ENCODE measurements around the gene RTEL1. TPM values are rescaled to one million over a fixed set of nuclear protein-coding genes. Genes with fewer than 3 reads are reported as not detected.

The RTEL1 gene
- total and polyA plus RNA-seq, 2 experiments from 2014 or later, result 14.0 to 18.2 TPM

DNA sequence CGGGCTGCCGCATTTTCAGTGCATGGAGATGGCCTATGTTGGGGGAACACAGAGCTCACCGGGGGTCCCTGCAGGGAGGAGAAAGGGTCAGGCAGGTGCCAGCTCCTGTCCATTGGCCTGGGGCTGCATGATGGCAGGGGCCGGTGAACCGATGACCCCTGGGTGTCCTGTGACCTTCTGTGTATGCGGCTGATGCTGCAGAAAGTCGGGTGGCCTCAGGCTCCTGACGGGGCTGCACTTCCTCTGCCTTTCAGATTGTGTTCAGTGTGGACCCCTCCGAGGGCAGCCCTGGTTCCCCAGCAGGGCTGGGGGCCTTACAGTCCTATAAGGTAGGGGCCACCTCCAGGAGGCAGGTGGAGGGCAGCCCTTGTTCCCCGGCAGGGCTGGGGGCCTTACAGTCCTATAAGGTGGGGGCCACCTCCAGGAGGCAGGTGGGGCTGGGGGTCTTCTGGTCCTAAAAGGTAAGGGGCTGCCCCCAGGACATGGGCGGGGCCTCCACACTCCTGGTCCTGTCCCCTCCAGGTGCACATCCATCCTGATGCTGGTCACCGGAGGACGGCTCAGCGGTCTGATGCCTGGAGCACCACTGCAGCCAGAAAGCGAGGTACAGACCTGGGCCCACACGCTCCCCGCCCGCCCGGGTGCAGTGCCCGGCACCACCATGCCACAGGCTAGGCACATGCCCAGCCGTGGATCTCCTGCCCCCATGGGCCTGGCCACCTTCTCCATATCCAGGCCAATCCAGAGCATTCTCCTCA lies 27.3 kb downstream of the RTEL1 start:
- Histone ChIP-seq H3K4me1 (ENCODE audit: insufficient read depth) (peaks cover 11% of the 10 kb centered on the region), H2AFZ (no peak overlapping the region), H3K4me2 (no peak overlapping the region), H3K9me2 (replicated peaks; ENCODE audit: insufficient read depth) (no peaks in the 10 kb centered on the region), H3K27me3 (no peaks in the 10 kb centered on the region), H4K20me1 (ENCODE audit: insufficient read depth, poor library complexity, severe bottlenecking) (no peaks in the 10 kb centered on the region), H3K79me2 (no peaks in the 10 kb centered on the region), H3K9me3 (ENCODE audit: low read depth) (no peaks in the 10 kb centered on the region), H3K36me3 (replicated peaks; ENCODE audit: insufficient read depth, low read depth) (no peaks in the 10 kb centered on the region), H3K4me3 (no peak overlapping the region), H3K27ac (no peak overlapping the region)
- DNase-seq (ENCODE audit: low spot score), result no peak
- WGBS (ENCODE audit: low lambda C conversion rate, missing lambda C conversion rate), result 89% methylated on average over 17 of the region's 21 CpGs
- no peak for TF ChIP-seq EZH2 (IDR thresholded peaks at IDR 0.05; ENCODE audit: borderline replicate concordance)
- TF ChIP-seq, protein P1, sequence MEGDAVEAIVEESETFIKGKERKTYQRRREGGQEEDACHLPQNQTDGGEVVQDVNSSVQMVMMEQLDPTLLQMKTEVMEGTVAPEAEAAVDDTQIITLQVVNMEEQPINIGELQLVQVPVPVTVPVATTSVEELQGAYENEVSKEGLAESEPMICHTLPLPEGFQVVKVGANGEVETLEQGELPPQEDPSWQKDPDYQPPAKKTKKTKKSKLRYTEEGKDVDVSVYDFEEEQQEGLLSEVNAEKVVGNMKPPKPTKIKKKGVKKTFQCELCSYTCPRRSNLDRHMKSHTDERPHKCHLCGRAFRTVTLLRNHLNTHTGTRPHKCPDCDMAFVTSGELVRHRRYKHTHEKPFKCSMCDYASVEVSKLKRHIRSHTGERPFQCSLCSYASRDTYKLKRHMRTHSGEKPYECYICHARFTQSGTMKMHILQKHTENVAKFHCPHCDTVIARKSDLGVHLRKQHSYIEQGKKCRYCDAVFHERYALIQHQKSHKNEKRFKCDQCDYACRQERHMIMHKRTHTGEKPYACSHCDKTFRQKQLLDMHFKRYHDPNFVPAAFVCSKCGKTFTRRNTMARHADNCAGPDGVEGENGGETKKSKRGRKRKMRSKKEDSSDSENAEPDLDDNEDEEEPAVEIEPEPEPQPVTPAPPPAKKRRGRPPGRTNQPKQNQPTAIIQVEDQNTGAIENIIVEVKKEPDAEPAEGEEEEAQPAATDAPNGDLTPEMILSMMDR (IDR thresholded peaks at IDR 0.05; ENCODE audit: poor library complexity), result no peak
- no peak for TF ChIP-seq EZH2phosphoT487 (IDR thresholded peaks at IDR 0.05; ENCODE audit: low read depth, severe bottlenecking, unreplicated experiment)

DNA sequence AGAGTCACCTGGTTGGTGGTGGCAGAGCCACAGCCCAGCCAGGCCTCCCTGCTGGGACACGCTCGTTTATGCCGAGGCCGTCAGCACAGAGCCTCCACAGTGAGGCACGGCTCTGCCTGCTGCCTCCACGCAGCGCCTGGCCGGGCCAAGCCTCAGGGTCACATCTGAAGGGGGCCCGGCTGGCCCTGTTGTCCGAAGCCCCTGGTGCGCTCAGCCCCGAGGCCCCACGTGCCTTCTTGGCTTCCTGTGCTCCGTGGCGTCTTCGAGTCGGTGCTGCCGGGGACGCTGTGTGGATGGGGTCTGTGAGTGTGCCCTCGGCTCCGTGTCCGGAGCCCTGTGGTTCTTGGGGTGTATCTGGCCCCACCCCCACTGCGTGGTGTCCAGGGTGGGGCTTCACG lies 28.0 kb downstream of the RTEL1 start:
- no peak overlapping the region for H3K4me2 ChIP-seq
- H3K79me2 ChIP-seq, result no peaks in the 10 kb centered on the region
- no peaks in the 10 kb centered on the region for H3K9me3 ChIP-seq (ENCODE audit: low read depth)
- no peak for DNase-seq (ENCODE audit: low spot score)
- TF ChIP-seq EZH2phosphoT487 (IDR thresholded peaks at IDR 0.05; ENCODE audit: low read depth, severe bottlenecking, unreplicated experiment), result no peak
- H3K9me2 ChIP-seq (replicated peaks; ENCODE audit: insufficient read depth), result no peaks in the 10 kb centered on the region
- H3K27ac ChIP-seq, result peak overlapping the region; percentile 60
- no peaks in the 10 kb centered on the region for H3K27me3 ChIP-seq
- no peak overlapping the region for H3K4me3 ChIP-seq
- H3K36me3 ChIP-seq (replicated peaks; ENCODE audit: insufficient read depth, low read depth), result no peaks in the 10 kb centered on the region
- peaks cover 11% of the 10 kb centered on the region for H3K4me1 ChIP-seq (ENCODE audit: insufficient read depth)
- no peaks in the 10 kb centered on the region for H4K20me1 ChIP-seq (ENCODE audit: insufficient read depth, poor library complexity, severe bottlenecking)
- H2AFZ ChIP-seq, result no peak overlapping the region
- WGBS (ENCODE audit: low lambda C conversion rate, missing lambda C conversion rate), result 98% methylated on average over 24 of the region's 24 CpGs

DNA sequence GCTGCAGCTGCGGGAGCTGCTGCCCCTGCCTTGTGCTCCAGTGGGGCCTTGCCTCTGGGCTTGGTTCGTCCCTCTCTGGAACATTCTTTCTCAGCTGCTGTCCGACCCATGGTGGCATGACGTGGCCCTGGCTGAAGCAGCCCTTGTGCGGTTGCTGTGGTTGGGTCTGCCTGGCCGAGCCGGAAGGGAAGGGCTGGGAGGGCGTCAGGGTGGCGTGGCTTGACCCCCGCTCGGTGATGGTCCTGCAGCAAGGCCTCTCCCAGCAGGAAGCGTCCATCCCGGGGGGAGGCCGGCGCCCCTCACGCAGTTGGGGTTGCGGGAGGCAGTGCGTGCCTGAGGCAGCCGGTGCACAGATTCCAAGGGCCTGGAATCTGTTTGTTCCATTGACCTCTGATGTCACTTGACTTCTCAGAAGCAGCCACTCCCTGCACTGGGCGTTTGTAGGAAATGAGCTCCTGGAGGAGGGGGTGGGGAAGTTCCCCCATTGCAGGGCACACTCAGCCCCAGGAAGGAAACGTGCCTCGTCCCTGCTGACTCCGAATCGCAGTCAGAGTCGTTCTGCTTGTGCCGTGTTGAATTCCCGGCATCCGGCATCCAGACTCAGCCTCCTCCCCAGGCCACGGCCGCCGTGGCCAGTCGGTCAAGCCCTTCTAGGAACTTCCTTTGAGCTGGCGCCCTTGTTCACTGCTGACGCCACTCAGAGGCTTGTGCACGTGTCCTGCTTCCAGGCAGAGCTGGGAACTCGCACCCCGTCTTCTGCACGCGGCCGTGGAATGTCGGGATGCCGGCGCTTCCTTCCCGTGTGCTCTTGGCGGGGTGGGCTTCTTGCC lies 28.6 kb downstream of the RTEL1 start:
- no peaks in the 10 kb centered on the region for H3K79me2 ChIP-seq
- no peak overlapping the region for H2AFZ ChIP-seq
- no peak overlapping the region for H3K4me3 ChIP-seq
- H3K27me3 ChIP-seq, result no peaks in the 10 kb centered on the region
- H3K4me2 ChIP-seq, result no peak overlapping the region
- H4K20me1 ChIP-seq (ENCODE audit: insufficient read depth, poor library complexity, severe bottlenecking), result no peaks in the 10 kb centered on the region
- no peaks in the 10 kb centered on the region for H3K9me3 ChIP-seq (ENCODE audit: low read depth)
- peak overlapping the region; percentile 60 for H3K27ac ChIP-seq
- H3K36me3 ChIP-seq (replicated peaks; ENCODE audit: insufficient read depth, low read depth), result no peaks in the 10 kb centered on the region
- H3K9me2 ChIP-seq (replicated peaks; ENCODE audit: insufficient read depth), result no peaks in the 10 kb centered on the region
- WGBS (ENCODE audit: low lambda C conversion rate, missing lambda C conversion rate), result 81% methylated on average over 43 of the region's 45 CpGs
- TF ChIP-seq EZH2 (IDR thresholded peaks at IDR 0.05; ENCODE audit: borderline replicate concordance), result no peak
- no peak for TF ChIP-seq EZH2phosphoT487 (IDR thresholded peaks at IDR 0.05; ENCODE audit: low read depth, severe bottlenecking, unreplicated experiment)
- TF ChIP-seq, protein P1 (IDR thresholded peaks at IDR 0.05; ENCODE audit: poor library complexity), result no peak
- H3K4me1 ChIP-seq (ENCODE audit: insufficient read depth), result peaks cover 11% of the 10 kb centered on the region
- peak; percentile 60 for DNase-seq (ENCODE audit: low spot score)
